ENCODE measurements around the gene TMEM221.

DNA sequence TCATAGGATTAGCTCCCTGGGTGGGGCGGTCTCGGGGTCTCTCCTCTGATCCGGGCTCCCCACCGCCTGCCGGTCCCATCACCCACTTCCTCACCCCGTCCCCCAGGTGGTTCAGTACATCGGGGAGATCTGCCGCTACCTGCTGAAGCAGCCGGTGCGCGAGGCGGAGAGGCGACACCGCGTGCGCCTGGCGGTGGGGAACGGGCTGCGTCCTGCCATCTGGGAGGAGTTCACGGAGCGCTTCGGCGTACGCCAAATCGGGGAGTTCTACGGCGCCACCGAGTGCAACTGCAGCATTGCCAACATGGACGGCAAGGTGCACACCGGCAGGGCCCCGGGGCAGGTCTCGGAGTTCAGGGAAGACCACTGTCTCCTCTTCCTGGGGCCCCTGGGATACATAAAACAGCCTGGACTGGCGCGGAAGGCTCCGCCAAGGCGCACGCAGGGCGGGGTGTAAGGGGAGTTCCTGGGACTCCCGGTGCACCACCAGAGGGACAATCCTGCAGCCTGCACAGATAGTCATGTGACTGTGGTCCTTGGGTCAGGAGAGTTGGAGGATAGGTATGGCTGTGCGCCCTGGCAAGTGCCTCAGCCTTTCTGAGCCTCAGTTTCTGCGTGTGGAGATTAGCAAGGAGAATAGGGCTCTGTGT is 48.8 kb upstream of the TMEM221 start:
- TF ChIP-seq, protein P1, sequence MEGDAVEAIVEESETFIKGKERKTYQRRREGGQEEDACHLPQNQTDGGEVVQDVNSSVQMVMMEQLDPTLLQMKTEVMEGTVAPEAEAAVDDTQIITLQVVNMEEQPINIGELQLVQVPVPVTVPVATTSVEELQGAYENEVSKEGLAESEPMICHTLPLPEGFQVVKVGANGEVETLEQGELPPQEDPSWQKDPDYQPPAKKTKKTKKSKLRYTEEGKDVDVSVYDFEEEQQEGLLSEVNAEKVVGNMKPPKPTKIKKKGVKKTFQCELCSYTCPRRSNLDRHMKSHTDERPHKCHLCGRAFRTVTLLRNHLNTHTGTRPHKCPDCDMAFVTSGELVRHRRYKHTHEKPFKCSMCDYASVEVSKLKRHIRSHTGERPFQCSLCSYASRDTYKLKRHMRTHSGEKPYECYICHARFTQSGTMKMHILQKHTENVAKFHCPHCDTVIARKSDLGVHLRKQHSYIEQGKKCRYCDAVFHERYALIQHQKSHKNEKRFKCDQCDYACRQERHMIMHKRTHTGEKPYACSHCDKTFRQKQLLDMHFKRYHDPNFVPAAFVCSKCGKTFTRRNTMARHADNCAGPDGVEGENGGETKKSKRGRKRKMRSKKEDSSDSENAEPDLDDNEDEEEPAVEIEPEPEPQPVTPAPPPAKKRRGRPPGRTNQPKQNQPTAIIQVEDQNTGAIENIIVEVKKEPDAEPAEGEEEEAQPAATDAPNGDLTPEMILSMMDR (IDR thresholded peaks at IDR 0.05): no peak
- TF ChIP-seq POLR2A (IDR thresholded peaks at IDR 0.05): no peak

All from lower leg skin (tissue), 3 donors.